HL-60 (cell line): Measurements from ENCODE around the gene FGGY.

Experiments used
- DNase-seq, 2 experiments: peaks; one replicate each; pipeline ENCODE4 v3.0.0-alpha.2; 2010 to 2020; ENCODE audit warnings: low read depth in 1 of 2, low spot score in 1 of 2
- H3K27ac ChIP-seq: fragments of 250-450 bp; sonication (Bioruptor Pico); replicated peaks from 2 replicates; pipeline ENCODE4 v1.5.1; 2020; ENCODE audit warnings: mild to moderate bottlenecking, moderate library complexity
- H3K27me3 ChIP-seq: fragments of 250-450 bp; sonication (Bioruptor Pico); 2 replicates; pipeline ENCODE4 v1.5.1; 2021; ENCODE audit warnings: mild to moderate bottlenecking, moderate library complexity; ENCODE audit not compliant: insufficient read depth, poor library complexity, severe bottlenecking
- H3K4me3 ChIP-seq: replicated peaks from 2 replicates; pipeline ENCODE4 v1.5.1; 2011; ENCODE audit warnings: mild to moderate bottlenecking, control low read depth, low read length; ENCODE audit not compliant: insufficient read depth
- CTCF ChIP-seq: IDR thresholded peaks from one replicate; pipeline ENCODE4 v1.5.1; 2011; ENCODE audit warnings: low read length, control low read depth, inconsistent platforms; ENCODE audit not compliant: insufficient read depth
- GABPA ChIP-seq: IDR thresholded peaks from 2 replicates; pipeline ENCODE4 v1.6.1; 2012; ENCODE audit warnings: low read depth
- POLR2AphosphoS5 ChIP-seq: IDR thresholded peaks from 2 replicates; pipeline ENCODE4 v1.6.1; 2012; ENCODE audit warnings: low read depth
- REST ChIP-seq: IDR thresholded peaks from 2 replicates; pipeline ENCODE4 v1.6.1; 2012; ENCODE audit warnings: low read depth; ENCODE audit not compliant: insufficient replicate concordance
- SPI1 ChIP-seq: IDR thresholded peaks from 2 replicates; pipeline ENCODE4 v1.6.1; 2012; ENCODE audit warnings: low read depth, mild to moderate bottlenecking, borderline replicate concordance

The FGGY gene

GRCh38 chr1:59268406-59268805 lies 28.5 kb upstream of the FGGY start:
- no peak for TF ChIP-seq SPI1
- no peak for TF ChIP-seq CTCF
- no peak for TF ChIP-seq POLR2AphosphoS5
- TF ChIP-seq REST = no peak
- TF ChIP-seq GABPA = no peak
- Histone ChIP-seq H3K4me3 (no peak overlapping the region), H3K27me3 (no peaks in the 10 kb centered on the region), H3K27ac (no peak overlapping the region)
- DNase-seq = no peak

GRCh38 chr1:59271561-59272260 lies 25.2 kb upstream of the FGGY start:
- H3K27ac ChIP-seq = no peak overlapping the region
- no peak for TF ChIP-seq REST
- TF ChIP-seq SPI1 = no peak
- no peak for TF ChIP-seq GABPA
- TF ChIP-seq CTCF = no peak
- TF ChIP-seq POLR2AphosphoS5 = no peak
- DNase-seq = no peak

GRCh38 chr1:59272507-59272906 lies 24.4 kb upstream of the FGGY start:
- H3K4me3 ChIP-seq = no peak overlapping the region
- H3K27ac ChIP-seq = no peak overlapping the region
- DNase-seq = no peak
- no peaks in the 10 kb centered on the region for H3K27me3 ChIP-seq
- no peak for TF ChIP-seq POLR2AphosphoS5
- TF ChIP-seq SPI1 = peak; percentile 21; the same call in 1 of the 2 replicates

More at GRCh38 chr1:59271561-59272260, 25.2 kb upstream of the FGGY start:
- Histone ChIP-seq H3K27me3 (no peaks in the 10 kb centered on the region), H3K4me3 (no peak overlapping the region)

GRCh38 chr1:59276439-59276851 lies 20.4 kb upstream of the FGGY start:
- no peak for DNase-seq
- H3K27me3 ChIP-seq = no peaks in the 10 kb centered on the region
- H3K4me3 ChIP-seq = no peak overlapping the region
- no peak overlapping the region for H3K27ac ChIP-seq
- TF ChIP-seq POLR2AphosphoS5 = no peak
- no peak for TF ChIP-seq REST
- no peak for TF ChIP-seq SPI1
- TF ChIP-seq GABPA = no peak
- no peak for TF ChIP-seq CTCF
